Urinary bladder (tissue), 4 donors: ENCODE measurements around the gene ABCF2. TPM values are rescaled to one million over a fixed set of nuclear protein-coding genes. Genes with fewer than 3 reads are reported as not detected.

Experiments used
- DNase-seq: peaks from one replicate; pipeline ENCODE4 v3.0.0-alpha.2; 2015; ENCODE audit errors: extremely low spot score
- H3K27ac ChIP-seq: one replicate; pipeline ENCODE4 v1.5.1; 2013; ENCODE audit warnings: low read depth, mild to moderate bottlenecking, moderate library complexity
- H3K36me3 ChIP-seq: one replicate; pipeline ENCODE4 v1.6.1; 2013; ENCODE audit warnings: mild to moderate bottlenecking, moderate library complexity; ENCODE audit not compliant: insufficient read depth
- H3K4me1 ChIP-seq: one replicate; pipeline ENCODE4 v1.6.1; 2013; ENCODE audit warnings: mild to moderate bottlenecking, moderate library complexity; ENCODE audit not compliant: insufficient read depth
- H3K4me3 ChIP-seq: one replicate; pipeline ENCODE4 v1.5.1; 2013; ENCODE audit warnings: low read depth, low read length
- WGBS: extraction: QIAGEN DNeasy Blood & Tissue Kit; methylation state at CpG from one replicate; pipeline ENCODE4 v1.1.7; 2013; 5-methylcytosine and 5-hydroxymethylcytosine counted together
- polyA plus RNA-seq: library from polyadenylated mRNA; stranded (reverse); fragments of 200-250 nt; gene quantifications from one replicate; pipeline ENCODE4 v1.2.3, GENCODE V29; 2013
- total RNA-seq: library from RNA; depleted of rRNA; stranded (reverse); fragments of >200 nt; gene quantifications from one replicate; pipeline ENCODE4 v1.2.3, GENCODE V29; 2014
- donor health status: healthy with polysubstance abuse.
- donor health status: healthy.

Gene ABCF2
- total and polyA plus RNA-seq, 2 donors, result 14.1 to 29.6 TPM

DNA sequence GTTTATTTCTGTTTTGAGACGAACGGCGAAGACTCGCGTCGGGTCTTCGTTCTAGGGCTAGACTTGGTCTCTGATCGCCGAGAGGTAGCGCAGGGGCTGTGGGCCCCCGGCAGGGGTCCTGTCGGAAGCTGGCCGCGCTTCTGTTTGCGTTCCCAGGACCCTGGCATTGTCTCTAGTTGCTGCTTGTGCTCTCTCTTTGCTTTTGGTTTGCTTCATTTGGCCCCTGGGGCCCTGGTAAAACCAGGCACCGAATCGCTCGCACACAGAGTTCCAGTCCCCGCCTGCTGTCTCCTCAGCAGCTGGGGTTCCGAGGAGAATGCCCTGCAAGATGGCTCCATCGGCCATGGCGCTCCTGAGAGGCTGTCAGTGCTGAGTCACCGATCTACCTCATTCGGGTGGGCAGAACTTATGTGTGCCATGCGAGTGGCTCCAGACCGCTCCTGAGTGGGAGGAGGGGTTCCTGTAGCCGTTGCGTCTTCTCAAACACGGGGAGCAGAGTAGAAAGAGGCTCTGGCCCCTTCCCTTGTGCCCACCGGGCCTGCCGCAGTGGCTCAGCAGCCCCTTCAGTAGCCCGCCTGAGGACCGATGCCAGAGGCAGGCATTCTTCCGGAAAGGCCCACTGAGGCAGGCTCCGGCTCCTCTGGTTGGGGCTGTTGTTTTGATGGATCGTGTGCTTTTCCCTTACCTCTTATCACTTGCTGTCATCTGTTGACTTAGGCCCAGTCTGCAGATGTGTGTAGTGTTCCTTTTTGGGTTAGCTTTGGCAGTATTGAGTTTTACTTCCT is 6.1 kb upstream of the ABCF2 start:
- Histone ChIP-seq H3K27ac (peak overlapping the region; percentile 49), H3K4me3 (peak overlapping the region; percentile 92), H3K36me3 (no peaks in the 10 kb centered on the region), H3K4me1 (no peaks in the 10 kb centered on the region)
- 9% methylated on average over 36 of the region's 36 CpGs for WGBS
- no peak for DNase-seq

- Histone ChIP-seq H3K36me3 (no peaks in the 10 kb centered on the region), H3K4me3 (peak within 1 kb of the TSS; percentile 92), H3K27ac (peak within 1 kb of the TSS; percentile 49), H3K4me1 (no peaks in the 10 kb centered on the region)
- WGBS, result under 1% methylated on average over 79 of the region's 79 CpGs
- DNase-seq, result no peak
Measured at GRCh38 chr7:151232091-151232916, 5.3 kb upstream of the ABCF2 start, which contains the start of gene CHPF2. Gene CHPF2, plus strand, starts transcription at chr7:151232483. Its CDS starts 1,529 bp downstream, at chr7:151234012.

DNA sequence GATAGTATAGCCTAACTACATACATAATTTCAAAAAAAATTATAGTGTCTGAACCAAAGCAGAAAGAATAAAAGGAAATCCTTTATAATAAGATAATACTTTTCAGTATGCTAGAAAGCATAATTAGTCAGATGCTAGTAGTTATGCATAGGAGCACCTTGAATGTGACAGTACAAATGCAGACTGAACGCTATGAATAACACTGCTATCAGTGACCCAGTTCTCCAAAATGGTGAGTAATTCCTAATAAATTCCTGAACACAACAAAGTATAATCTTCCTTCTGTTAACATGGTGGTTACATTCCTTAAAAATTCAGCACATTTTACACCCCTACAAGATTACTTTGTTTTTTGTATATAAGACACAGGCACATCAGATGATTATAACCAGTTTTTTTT is 4.1 kb upstream of the ABCF2 start:
- no peaks in the 10 kb centered on the region for H3K4me1 ChIP-seq
- H3K36me3 ChIP-seq, result no peaks in the 10 kb centered on the region
- DNase-seq, result no peak
- no peak overlapping the region for H3K4me3 ChIP-seq
- WGBS, result 52% methylated on average over 1 of the region's 1 CpG
- H3K27ac ChIP-seq, result no peak overlapping the region

DNA sequence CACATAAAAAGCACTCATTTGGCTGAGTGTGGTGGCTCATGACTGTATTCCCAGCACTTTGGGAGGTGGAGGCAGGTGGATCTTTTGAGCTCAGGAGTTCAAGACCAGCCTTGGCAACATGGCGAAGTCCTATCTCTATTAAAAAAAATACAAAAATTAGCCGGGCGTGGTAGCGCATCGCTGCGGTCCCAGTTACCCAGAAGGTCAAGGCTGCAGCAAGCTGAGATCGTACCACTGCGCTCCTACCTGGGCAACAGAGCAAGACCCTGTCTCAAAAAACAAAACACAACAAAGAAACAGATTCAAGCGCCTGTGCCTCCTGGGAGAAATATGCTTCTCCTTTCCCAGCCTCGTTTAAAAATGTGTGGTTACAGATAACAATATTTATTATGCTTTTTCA is 2.2 kb upstream of the ABCF2 start:
- Histone ChIP-seq H3K27ac (no peak overlapping the region), H3K4me1 (no peaks in the 10 kb centered on the region)

DNA sequence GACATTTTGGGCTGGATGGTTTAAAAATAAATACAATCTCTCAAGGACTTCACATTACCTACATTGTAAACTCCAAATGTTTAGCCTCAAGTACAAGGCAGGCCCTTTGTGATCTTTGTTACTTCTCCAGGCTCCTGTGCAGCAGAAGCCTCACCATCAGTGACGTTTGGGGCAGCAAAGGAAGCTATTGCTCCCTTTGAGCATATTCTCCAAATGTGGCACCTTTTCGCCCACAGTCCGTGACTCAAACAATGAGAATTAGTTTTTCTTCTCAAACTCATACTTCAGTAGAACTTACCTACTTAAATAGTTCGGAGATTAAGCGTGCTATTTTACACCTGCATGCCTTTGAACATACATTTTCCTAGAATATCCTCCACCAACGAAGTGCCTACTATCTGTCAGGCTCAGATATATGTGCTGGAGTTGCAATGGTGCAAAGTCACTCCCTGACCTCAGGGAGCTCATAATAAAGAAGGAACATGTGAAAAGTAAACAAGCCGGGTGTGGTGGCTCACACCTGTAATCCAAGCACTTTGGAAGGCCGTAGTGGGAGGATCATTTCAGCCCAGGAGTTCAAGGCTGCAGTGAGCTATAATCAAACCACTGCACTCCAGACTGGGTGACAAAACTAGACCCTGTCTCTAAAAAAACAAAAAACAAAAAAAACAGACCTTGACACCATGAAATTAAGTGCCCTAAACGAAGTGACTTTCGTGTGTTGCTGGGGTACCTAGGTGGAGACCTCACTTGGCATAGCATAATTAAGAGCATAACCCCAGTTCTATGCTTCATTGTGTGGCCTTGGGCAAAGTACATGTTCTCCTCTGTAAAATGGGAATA is 1.2 kb upstream of the ABCF2 start:
- no peak for DNase-seq
- no peak overlapping the region for H3K27ac ChIP-seq
- WGBS, result 69% methylated on average over 10 of the region's 10 CpGs
- H3K36me3 ChIP-seq, result no peaks in the 10 kb centered on the region
- H3K4me1 ChIP-seq, result no peaks in the 10 kb centered on the region
- H3K4me3 ChIP-seq, result peak overlapping the region; percentile 43

More for the DNA sequence above, 2.2 kb upstream of the ABCF2 start:
- WGBS, result 93% methylated on average over 10 of the region's 10 CpGs
- H3K36me3 ChIP-seq, result no peaks in the 10 kb centered on the region
- H3K4me3 ChIP-seq, result no peak overlapping the region
- no peak for DNase-seq

- no peak overlapping the region for H3K27ac ChIP-seq
- H3K4me1 ChIP-seq, result no peaks in the 10 kb centered on the region
- DNase-seq, result no peak
- peaks cover 5% of the 10 kb centered on the region for H3K36me3 ChIP-seq
- H3K4me3 ChIP-seq, result peak overlapping the region; percentile 65
- 1% methylated on average over 15 of the region's 15 CpGs for whole genome bisulfite sequencing
Measured at GRCh38 chr7:151226560-151226874, 488 bp downstream of the ABCF2 start.

- DNase-seq, result no peak
- Histone ChIP-seq H3K36me3 (peaks cover 6% of the 10 kb centered on the region), H3K27ac (no peak overlapping the region), H3K4me1 (no peaks in the 10 kb centered on the region), H3K4me3 (peak overlapping the region; percentile 65)
- 64% methylated on average over 8 of the region's 8 CpGs for WGBS
Measured at GRCh38 chr7:151225948-151226510, 976 bp downstream of the ABCF2 start.

- H3K4me1 ChIP-seq, result no peaks in the 10 kb centered on the region
- 91% methylated on average over 14 of the region's 14 CpGs for WGBS
- no peak overlapping the region for H3K4me3 ChIP-seq
- H3K36me3 ChIP-seq, result peaks cover 6% of the 10 kb centered on the region
- no peak overlapping the region for H3K27ac ChIP-seq
- no peak for DNase-seq
Measured at GRCh38 chr7:151223728-151224127, 3.3 kb downstream of the ABCF2 start.

DNA sequence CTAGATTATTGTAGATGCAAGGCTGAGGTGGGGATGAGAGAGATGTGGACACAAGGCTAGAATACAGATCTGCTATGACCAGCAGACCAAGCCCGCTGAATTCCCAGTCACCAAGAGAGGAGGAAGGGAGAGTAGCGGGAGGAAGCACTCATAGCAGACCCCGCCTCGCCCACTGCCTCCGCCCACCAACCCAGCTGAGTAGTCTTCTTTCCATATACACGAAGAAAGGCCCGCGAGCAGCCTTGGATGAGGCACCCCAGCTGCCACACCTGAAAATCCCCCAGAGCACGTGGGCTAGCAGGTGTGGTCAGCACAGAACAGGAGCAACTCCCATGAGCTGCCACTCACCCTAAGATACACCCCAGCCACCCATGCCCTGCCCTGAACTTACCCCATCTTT is 8.8 kb downstream of the ABCF2 start:
- no peak overlapping the region for H3K27ac ChIP-seq
- peaks cover 8% of the 10 kb centered on the region for H3K36me3 ChIP-seq
- no peak for DNase-seq
- H3K4me1 ChIP-seq, result no peaks in the 10 kb centered on the region
- 91% methylated on average over 9 of the region's 9 CpGs for WGBS
- no peak overlapping the region for H3K4me3 ChIP-seq

- H3K4me1 ChIP-seq, result no peaks in the 10 kb centered on the region
- 95% methylated on average over 5 of the region's 5 CpGs for WGBS
- H3K27ac ChIP-seq, result no peak overlapping the region
- H3K36me3 ChIP-seq, result peaks cover 2% of the 10 kb centered on the region
- DNase-seq, result no peak
- H3K4me3 ChIP-seq, result no peak overlapping the region
Measured at GRCh38 chr7:151215396-151215795, 11.6 kb downstream of the ABCF2 start.

DNA sequence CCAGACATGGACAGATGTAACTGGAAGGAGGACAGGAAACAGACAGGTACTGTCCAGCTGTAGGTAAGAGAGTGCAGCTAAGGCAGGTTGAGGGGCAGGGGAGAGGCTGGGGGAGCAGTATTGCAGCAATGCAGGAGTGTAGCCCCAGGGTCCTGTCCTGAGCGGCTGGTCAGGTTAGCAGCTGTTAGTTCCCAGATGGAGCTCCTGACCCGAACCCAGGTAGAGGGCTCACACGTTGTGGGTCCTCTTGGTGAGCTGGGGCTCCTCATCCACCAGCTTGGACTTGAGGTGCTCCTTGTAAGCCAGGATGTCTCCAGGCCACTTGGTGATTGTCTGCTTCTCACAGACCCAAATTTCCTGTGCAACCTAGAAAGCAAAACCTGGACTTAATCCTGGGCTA is 13.2 kb downstream of the ABCF2 start:
- no peak overlapping the region for H3K27ac ChIP-seq
- WGBS, result 84% methylated on average over 3 of the region's 3 CpGs
- H3K36me3 ChIP-seq, result peaks cover 2% of the 10 kb centered on the region
- no peak for DNase-seq
- no peaks in the 10 kb centered on the region for H3K4me1 ChIP-seq
- no peak overlapping the region for H3K4me3 ChIP-seq

DNA sequence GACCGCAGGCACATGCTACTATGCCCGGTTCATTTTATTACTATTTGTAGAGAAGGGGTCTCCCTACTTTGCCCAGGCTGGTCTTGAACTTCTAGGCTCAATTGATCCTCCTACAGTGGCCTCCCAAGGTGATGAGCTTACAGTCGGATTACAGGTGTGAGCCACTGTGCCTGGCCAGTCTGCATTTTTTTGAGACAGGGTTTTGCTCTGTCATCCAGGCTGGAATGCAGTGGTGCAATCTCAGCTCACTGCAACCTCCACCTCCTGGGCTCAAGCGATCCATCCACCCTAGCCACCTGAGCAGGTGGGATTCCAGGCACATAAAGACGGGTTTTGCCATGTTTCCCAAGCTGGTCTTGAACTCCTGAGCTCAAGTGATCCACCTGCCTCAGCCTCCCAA is 14.4 kb downstream of the ABCF2 start:
- H3K36me3 ChIP-seq, result peaks cover 2% of the 10 kb centered on the region
- WGBS, result 85% methylated on average over 5 of the region's 5 CpGs
- no peak for DNase-seq
- H3K4me1 ChIP-seq, result no peaks in the 10 kb centered on the region
- H3K27ac ChIP-seq, result no peak overlapping the region
- H3K4me3 ChIP-seq, result no peak overlapping the region

- no peak for DNase-seq
- Histone ChIP-seq H3K27ac (no peak overlapping the region), H3K4me3 (no peak overlapping the region), H3K36me3 (peaks cover 2% of the 10 kb centered on the region), H3K4me1 (no peaks in the 10 kb centered on the region)
- 80% methylated on average over 3 of the region's 3 CpGs for WGBS
Measured at GRCh38 chr7:151211155-151211772, 15.7 kb downstream of the ABCF2 start.
